Activated T-cell treated with anti-CD3 and anti-CD28 coated beads, Interleukin-2, amount 50 U/mL, for 24 hours (primary cell): Measurements from ENCODE around the gene KRTAP4-3.
"Not testable (repeated sequence)": the region's sequence is repeated elsewhere in the genome, so short reads cannot be mapped to it uniquely, and the experiment has no call there.

Experiments
- DNase-seq: peaks from one replicate; pipeline ENCODE4 v3.0.0-alpha.2; 2020
- H3K27ac Mint-ChIP-seq: 2 replicates; pipeline ENCODE4 v1.8.0; 2020; ENCODE audit warnings: mild to moderate bottlenecking, mixed read lengths
- H3K27me3 Mint-ChIP-seq: 2 replicates; pipeline ENCODE4 v1.8.0; 2020; ENCODE audit warnings: mixed read lengths
- H3K36me3 Mint-ChIP-seq: 2 replicates; pipeline ENCODE4 v1.8.0; 2020; ENCODE audit warnings: low read depth, mixed read lengths
- H3K4me1 Mint-ChIP-seq: 2 replicates; pipeline ENCODE4 v1.8.0; 2020; ENCODE audit warnings: low read depth, mixed read lengths
- H3K4me3 Mint-ChIP-seq: 2 replicates; pipeline ENCODE4 v1.8.0; 2020; ENCODE audit warnings: mild to moderate bottlenecking, moderate library complexity, mixed read lengths
- H3K9me3 Mint-ChIP-seq: 2 replicates; pipeline ENCODE4 v1.8.0; 2020; ENCODE audit warnings: mixed read lengths

KRTAP4-3 gene

DNA sequence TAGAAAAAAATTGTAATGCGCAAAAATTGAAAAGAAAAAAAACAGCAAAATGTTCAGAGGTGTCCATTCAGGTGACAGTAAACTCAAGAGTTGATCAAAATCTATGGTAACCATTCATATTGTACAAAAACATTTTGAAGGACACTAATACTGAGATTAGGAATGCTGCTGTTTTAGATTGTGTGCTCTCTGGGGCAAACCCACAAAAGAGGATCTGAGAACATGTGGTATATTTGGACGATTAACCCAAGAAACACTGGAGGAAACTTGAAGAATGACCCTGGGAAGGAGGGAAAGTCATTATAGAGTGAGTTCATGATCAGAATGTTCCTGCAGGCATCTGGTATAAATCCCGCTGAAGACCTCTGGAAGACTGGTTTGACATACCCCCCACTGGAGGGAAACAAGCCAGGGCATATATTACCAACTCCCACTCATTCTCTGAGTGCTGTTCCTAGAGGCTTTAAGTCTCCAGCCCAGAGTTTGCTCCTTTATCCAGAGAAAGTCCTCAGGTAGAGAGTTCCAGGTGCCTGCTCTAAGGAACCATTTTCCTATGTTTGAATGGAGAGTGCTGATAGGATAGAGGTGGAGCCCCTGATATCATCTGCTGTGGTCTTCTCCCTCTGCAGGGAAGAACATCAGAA is 8.8 kb upstream of the KRTAP4-3 start:
- H3K36me3 Mint-ChIP-seq, result no peaks in the 10 kb centered on the region

DNA sequence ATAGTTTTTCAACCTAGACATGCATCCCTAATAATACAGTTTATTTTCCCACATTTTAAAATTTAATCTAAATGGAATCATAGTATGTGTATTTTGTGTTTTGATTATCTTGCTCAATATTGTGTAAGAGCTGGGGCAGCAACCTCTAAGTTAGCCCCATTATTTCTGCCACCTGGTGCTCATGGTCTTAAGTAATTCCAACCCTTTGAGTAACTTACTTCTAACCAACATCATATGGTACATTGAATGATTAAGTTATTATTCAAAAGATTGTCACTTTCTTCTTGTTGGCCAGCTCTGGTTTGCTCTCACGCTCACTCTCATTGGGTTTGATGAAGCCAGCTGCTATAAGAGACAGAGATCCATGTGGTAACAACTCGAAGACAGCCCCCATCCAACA is 3.9 kb upstream of the KRTAP4-3 start:
- Mint-ChIP-seq H3K27ac (no peak overlapping the region), H3K4me3 (no peak overlapping the region), H3K27me3 (no peaks in the 10 kb centered on the region), H3K4me1 (no peaks in the 10 kb centered on the region), H3K36me3 (no peaks in the 10 kb centered on the region), H3K9me3 (no peaks in the 10 kb centered on the region)
- no peak for DNase-seq

More for the DNA sequence above, 8.8 kb upstream of the KRTAP4-3 start:
- H3K4me3 Mint-ChIP-seq, result no peak overlapping the region
- no peaks in the 10 kb centered on the region for H3K4me1 Mint-ChIP-seq
- no peak overlapping the region for H3K27ac Mint-ChIP-seq
- DNase-seq, result no peak
- H3K9me3 Mint-ChIP-seq, result no peaks in the 10 kb centered on the region
- H3K27me3 Mint-ChIP-seq, result no peaks in the 10 kb centered on the region

DNA sequence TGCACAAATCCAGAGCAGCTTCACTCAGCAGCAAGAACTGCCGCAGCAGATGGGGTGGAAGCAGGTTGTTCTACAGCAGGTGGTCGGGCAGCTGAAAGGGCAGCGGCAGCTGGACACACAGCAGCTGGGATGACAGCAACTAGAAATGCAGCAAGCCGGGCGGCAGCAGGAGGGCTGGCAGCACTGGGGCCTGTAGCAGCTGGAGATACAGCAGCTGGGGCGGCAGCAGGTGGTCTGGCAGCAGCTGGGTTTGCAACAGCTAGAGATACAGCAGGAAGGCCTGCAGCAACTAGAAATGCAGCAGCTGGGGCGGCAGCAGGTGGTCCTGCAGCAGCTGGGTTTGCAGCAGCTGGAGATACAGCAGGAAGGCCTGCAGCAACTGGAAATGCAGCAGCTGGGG is 460 bp downstream of the KRTAP4-3 start:
- no peaks in the 10 kb centered on the region for H3K27me3 Mint-ChIP-seq
- H3K27ac Mint-ChIP-seq, result no peak overlapping the region
- H3K4me1 Mint-ChIP-seq, result no peaks in the 10 kb centered on the region
- no peak overlapping the region for H3K4me3 Mint-ChIP-seq
- H3K9me3 Mint-ChIP-seq, result no peaks in the 10 kb centered on the region
- no peak for DNase-seq
- H3K36me3 Mint-ChIP-seq, result no peaks in the 10 kb centered on the region

DNA sequence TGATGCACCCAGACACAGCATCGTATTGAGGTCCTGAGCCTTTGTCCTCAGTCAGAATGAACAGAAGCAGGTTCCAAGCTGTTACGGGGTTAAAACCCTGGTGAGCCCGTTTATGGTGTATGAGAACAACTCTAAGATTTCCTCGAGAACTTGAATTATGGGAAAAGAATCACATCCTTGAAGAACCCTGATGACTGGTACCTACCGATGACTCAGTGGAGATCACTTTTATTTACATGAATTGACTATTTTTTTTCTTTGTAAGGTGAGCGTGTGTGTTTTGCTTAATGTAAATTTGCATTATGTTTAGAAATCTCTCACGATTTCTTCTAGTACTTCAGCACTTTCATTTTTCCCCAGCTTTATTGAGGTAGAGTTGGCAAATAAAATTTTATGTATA is 4.2 kb downstream of the KRTAP4-3 start:
- DNase-seq, result no peak
- H3K9me3 Mint-ChIP-seq, result no peaks in the 10 kb centered on the region
- H3K27ac Mint-ChIP-seq, result no peak overlapping the region
- H3K4me1 Mint-ChIP-seq, result no peaks in the 10 kb centered on the region
- H3K4me3 Mint-ChIP-seq, result no peak overlapping the region
- H3K36me3 Mint-ChIP-seq, result no peaks in the 10 kb centered on the region
- H3K27me3 Mint-ChIP-seq, result peaks cover 6% of the 10 kb centered on the region

DNA sequence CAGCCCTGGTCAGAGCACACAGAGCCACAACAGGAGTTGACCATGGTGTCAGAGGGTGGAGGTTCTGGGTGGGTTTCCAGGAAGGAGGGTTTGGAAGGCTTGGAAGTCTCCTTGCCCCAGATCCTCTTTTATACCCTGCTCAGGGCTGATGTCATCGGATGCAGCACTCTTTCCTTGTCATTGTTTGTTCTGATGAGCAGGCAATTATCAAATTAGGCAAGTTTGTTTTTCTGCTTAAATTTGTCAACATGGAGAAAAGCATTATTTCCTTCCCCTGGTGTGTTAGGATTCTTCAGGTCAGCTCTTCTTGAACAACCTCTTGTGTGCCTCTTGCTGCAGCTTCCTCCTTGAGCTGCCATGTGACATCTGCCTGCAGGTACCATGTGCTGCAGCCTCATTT is 7.4 kb downstream of the KRTAP4-3 start, which contains the start of gene KRTAP4-4:
KRTAP4-4 (minus strand) TSS at position 101 of the 400 bp plus-strand sequence; CDS start at position 44, 57 bp downstream.
- H3K9me3 Mint-ChIP-seq, result no peaks in the 10 kb centered on the region
- no peaks in the 10 kb centered on the region for H3K4me1 Mint-ChIP-seq
- no peak within 1 kb of the TSS for H3K4me3 Mint-ChIP-seq
- DNase-seq, result no peak
- H3K36me3 Mint-ChIP-seq, result no peaks in the 10 kb centered on the region
- peaks cover 17% of the 10 kb centered on the region for H3K27me3 Mint-ChIP-seq
- no peak within 1 kb of the TSS for H3K27ac Mint-ChIP-seq

DNA sequence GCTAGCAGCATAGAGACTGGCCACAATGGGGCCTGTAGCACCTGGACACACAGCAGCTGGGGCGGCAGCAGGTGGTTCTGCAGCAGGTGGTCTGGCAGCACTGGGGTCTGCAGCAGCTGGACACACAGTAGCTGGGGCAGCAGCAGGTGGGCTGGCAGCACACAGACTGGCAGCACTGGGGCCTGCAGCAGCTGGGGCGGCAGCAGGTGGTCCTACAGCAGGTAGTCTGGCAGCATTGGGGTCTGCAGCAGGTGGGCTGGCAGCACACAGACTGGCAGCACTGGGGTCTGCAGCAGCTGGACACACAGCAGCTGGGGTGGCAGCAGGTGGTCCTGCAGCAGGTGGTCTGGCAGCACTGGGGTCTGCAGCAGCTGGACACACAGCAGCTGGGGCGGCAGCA is 7.8 kb downstream of the KRTAP4-3 start:
- H3K27me3 Mint-ChIP-seq, result peaks cover 19% of the 10 kb centered on the region
- not testable (repeated sequence) for DNase-seq, H3K27ac Mint-ChIP-seq, H3K4me1 Mint-ChIP-seq, H3K9me3 Mint-ChIP-seq, H3K4me3 Mint-ChIP-seq, H3K36me3 Mint-ChIP-seq

DNA sequence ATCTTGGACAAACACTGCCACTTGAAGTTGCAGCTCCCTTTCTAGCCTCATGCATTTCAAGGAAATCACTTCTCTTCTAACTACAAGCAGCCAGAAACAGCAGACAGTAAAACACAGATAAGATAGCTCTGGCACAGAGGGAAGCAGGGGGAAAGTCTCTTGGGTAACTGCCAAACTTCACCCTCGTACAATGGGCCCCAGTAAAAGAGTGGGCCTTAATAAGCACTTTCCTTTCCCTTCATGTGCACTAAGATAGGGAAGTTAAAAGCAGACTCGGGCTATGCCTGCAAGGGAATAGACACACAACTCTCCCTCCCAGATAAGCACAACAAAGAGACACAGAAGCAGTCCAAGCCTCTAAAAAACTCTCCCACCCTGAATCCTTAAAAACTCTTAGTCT is 14.2 kb downstream of the KRTAP4-3 start:
- Mint-ChIP-seq H3K27me3 (peaks cover 29% of the 10 kb centered on the region), H3K4me3 (no peak overlapping the region), H3K27ac (no peak overlapping the region), H3K4me1 (no peaks in the 10 kb centered on the region), H3K36me3 (no peaks in the 10 kb centered on the region), H3K9me3 (no peaks in the 10 kb centered on the region)
- no peak for DNase-seq

DNA sequence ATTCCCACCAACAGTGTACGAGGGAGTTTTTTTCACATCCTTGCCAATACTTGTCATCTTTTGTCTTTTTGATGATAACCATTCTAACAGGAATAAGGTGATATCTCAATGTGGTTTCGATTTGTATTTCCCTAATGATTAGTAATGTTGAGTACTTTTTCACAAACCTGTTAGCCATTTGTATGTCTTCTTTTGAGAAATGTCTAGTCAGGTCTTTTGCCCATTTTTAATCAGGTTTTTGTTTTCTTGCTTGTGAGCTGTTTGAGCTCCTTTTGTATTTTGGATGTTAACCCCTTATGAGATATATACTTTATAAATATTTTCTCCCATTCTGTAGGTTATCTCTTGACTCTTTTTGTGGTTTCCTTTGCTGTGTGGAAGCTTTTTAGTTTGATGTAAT is 16.5 kb downstream of the KRTAP4-3 start:
- H3K27me3 Mint-ChIP-seq, result peaks cover 27% of the 10 kb centered on the region
- H3K4me3 Mint-ChIP-seq, result no peak overlapping the region
- no peaks in the 10 kb centered on the region for H3K36me3 Mint-ChIP-seq
- H3K9me3 Mint-ChIP-seq, result no peaks in the 10 kb centered on the region
- no peak for DNase-seq
- H3K4me1 Mint-ChIP-seq, result no peaks in the 10 kb centered on the region
- no peak overlapping the region for H3K27ac Mint-ChIP-seq

DNA sequence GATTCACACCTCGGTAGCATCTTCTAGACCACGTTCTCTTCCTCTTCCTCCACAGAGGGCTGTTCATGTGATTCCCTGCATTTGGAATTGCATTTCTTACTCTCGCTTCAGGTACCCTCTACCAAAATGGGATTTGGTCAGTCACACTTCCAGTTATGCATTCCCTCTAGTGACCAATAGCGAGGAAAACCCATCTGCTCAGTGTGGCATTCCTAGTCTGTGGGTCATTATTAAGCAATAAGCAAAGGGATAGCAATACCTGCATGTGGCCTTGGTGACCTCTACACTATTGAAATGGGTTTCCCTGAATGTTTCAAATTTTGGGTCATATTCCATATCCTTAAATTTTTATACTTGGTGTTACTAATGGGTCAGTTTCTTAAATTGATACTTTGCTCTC is 18.0 kb downstream of the KRTAP4-3 start:
- DNase-seq, result no peak
- peaks cover 17% of the 10 kb centered on the region for H3K27me3 Mint-ChIP-seq
- no peaks in the 10 kb centered on the region for H3K4me1 Mint-ChIP-seq
- H3K36me3 Mint-ChIP-seq, result no peaks in the 10 kb centered on the region
- H3K4me3 Mint-ChIP-seq, result no peak overlapping the region
- no peaks in the 10 kb centered on the region for H3K9me3 Mint-ChIP-seq
- H3K27ac Mint-ChIP-seq, result no peak overlapping the region

DNA sequence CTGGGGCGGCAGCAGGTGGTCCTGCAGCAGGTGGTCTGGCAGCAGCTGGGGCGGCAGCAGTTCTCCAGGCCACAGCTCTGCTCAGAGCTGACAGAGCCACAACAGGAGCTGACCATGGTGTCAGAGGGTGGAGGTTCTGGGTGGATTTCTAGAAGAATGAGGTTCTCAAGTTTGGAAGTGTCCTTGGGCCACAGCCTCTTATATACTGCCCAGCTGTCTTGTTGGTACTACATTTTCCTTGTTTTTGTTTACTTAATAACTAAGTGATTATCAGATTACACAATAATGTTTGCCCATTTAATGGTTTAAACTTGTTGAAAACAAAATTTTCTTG is 18.4 kb downstream of the KRTAP4-3 start, which contains the start of gene KRTAP4-5:
KRTAP4-5 (minus strand) TSS at position 174 of the 334 bp plus-strand sequence; CDS start at position 116, 58 bp downstream.
- peaks cover 15% of the 10 kb centered on the region for H3K27me3 Mint-ChIP-seq
- no peaks in the 10 kb centered on the region for H3K4me1 Mint-ChIP-seq
- no peaks in the 10 kb centered on the region for H3K36me3 Mint-ChIP-seq
- no peak within 1 kb of the TSS for H3K27ac Mint-ChIP-seq
- DNase-seq, result no peak
- H3K4me3 Mint-ChIP-seq, result no peak within 1 kb of the TSS
- H3K9me3 Mint-ChIP-seq, result no peaks in the 10 kb centered on the region

DNA sequence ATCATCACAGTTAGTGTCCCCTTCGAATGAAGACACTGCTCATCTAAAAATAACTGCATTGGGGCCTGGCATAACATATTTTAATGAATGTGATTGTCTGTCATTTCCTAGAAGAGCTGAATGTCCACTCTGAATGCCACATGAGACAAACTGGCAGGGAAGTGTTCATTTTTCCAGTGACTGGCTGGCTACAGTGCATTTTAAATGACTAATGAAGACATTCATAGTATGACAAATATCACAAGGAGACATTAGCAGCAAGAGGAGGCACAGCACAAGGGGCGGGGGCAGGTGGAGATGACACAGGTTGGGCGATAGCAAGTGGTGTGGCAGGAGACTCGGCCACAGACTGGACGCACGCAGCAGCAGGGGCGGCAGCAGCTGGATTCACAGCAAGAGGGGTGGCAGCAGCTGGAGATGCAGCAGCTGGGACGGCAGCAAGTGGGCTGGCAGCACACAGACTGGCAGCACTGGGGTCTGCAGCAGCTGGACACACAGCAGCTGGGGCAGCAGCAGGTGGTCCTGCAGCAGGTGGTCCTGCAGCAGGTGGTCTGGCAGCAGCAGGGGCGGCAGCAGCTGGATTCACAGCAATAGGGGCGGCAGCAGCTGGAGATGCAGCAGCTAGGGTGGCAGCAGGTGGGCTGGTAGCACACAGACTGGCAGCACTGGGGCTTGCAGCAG is 18.9 kb downstream of the KRTAP4-3 start:
- not testable (repeated sequence) for H3K9me3 Mint-ChIP-seq, H3K4me1 Mint-ChIP-seq, H3K36me3 Mint-ChIP-seq, H3K4me3 Mint-ChIP-seq, DNase-seq, H3K27ac Mint-ChIP-seq
- peaks cover 14% of the 10 kb centered on the region for H3K27me3 Mint-ChIP-seq

DNA sequence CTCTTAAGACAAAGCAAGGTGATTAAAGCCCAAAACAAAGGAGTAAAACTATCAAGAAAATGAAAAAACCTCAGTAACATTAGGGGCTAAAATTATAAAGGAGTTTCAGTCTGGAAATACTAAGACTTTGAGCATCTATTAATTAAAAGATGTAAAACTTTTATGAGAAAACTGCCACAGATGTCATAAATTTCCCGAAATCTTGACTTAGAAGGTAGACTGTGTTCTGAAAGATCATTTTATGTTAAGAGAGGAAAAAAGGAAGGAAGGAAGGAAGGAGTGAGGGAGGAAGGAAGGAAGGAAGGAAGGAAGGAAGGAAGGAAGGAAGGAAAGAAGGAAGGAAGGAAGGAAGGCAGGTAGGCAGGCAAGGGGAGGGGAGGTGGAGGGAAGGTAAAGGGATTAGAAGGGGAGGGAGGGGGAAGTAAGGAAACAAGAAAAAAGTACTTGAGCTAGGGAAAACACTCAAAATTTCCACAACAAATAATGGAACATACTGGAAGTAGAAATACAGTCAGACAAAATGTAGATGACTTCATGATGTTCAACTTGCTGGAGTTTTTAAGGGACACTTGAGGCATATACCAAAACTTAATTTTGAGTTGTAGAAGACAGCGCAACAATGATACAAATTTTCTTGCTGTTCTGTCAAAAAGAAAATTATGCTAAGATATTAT is 20.4 kb downstream of the KRTAP4-3 start:
- no peaks in the 10 kb centered on the region for H3K4me1 Mint-ChIP-seq
- no peak for DNase-seq
- peaks cover 12% of the 10 kb centered on the region for H3K9me3 Mint-ChIP-seq
- H3K27ac Mint-ChIP-seq, result no peak overlapping the region
- peaks cover 4% of the 10 kb centered on the region for H3K36me3 Mint-ChIP-seq
- H3K27me3 Mint-ChIP-seq, result peaks cover 6% of the 10 kb centered on the region
- no peak overlapping the region for H3K4me3 Mint-ChIP-seq

DNA sequence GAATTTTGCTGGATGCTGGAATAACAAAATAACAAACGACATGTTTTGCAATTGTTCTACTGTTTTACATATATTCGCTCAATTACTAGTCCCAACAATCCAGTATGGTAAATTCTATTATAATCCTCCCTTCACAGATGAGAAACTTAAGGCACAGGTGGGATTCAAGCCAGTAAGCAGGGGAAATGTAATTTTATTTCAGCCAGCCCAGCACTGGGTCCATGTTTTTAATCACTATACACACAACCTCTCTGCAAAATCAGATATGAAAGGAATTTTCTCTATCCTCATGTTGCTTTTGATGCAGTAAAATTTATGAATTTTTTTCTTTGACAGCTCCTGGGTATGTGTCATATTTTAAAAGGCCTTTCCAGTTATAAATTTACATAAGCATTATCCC is 22.8 kb downstream of the KRTAP4-3 start:
- Mint-ChIP-seq H3K36me3 (peaks cover 4% of the 10 kb centered on the region), H3K27me3 (peaks cover 11% of the 10 kb centered on the region), H3K4me1 (no peaks in the 10 kb centered on the region), H3K27ac (no peak overlapping the region), H3K4me3 (no peak overlapping the region), H3K9me3 (peaks cover 18% of the 10 kb centered on the region)
- no peak for DNase-seq

DNA sequence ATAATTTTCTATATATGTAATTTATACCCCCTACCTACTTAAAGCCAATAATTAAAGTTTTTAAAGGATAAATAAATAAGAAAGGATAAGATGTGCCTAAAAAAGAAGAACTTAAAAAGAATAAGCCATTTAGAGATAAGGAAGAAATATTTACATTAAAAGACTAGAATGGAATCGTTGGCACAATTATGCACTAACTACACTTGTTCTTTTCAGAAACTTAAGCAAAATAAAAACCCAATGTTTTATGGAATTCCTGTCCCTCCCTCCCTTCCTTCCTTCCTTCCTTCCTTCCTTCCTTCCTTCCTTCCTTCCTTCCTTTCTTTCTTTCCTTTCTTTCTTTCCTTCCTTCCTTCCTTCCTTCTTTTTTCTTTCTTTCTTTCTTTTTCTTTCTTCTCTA is 23.2 kb downstream of the KRTAP4-3 start:
- no peak for DNase-seq
- no peaks in the 10 kb centered on the region for H3K4me1 Mint-ChIP-seq
- H3K36me3 Mint-ChIP-seq, result peaks cover 4% of the 10 kb centered on the region
- H3K4me3 Mint-ChIP-seq, result no peak overlapping the region
- H3K27ac Mint-ChIP-seq, result no peak overlapping the region
- peaks cover 11% of the 10 kb centered on the region for H3K27me3 Mint-ChIP-seq
- peaks cover 18% of the 10 kb centered on the region for H3K9me3 Mint-ChIP-seq

DNA sequence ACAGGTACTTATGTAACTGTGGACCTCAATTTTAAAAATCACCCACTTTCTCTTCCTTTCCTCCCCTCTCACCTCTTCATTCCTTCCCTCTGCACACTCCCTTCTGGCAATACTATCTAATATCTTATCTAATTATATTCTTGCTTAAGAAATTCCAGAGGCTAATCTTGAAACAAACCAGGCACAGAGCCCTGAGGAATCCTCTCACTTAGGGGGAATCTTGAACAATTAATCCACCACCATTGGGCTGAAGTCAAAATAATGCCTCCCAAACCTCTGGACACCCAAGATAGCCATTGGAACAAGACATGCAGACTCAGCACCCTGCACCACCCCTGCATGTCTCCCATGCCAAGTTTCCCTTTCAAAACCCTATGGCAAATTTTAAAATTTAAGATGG is 26.7 kb downstream of the KRTAP4-3 start:
- H3K27me3 Mint-ChIP-seq, result peaks cover 13% of the 10 kb centered on the region
- no peak overlapping the region for H3K4me3 Mint-ChIP-seq
- H3K36me3 Mint-ChIP-seq, result peaks cover 7% of the 10 kb centered on the region
- DNase-seq, result no peak
- H3K4me1 Mint-ChIP-seq, result no peaks in the 10 kb centered on the region
- no peak overlapping the region for H3K27ac Mint-ChIP-seq
- peaks cover 28% of the 10 kb centered on the region for H3K9me3 Mint-ChIP-seq
